Keratinocyte (primary cell): Measurements from ENCODE around the gene ZDHHC20.

Experiments
- EZH2 ChIP-seq: IDR thresholded peaks from one replicate; pipeline ENCODE4 v1.6.1; 2012; ENCODE audit warnings: inconsistent platforms, mild to moderate bottlenecking, low read length, moderate library complexity
- TF ChIP-seq, protein P1 (sequence below), 3 experiments: IDR thresholded peaks in 1 of 3; conservative IDR thresholded peaks in 1 of 3; optimal IDR thresholded peaks in 1 of 3; 2 replicates in 2 of 3; 3 replicates in 1 of 3; pipeline versions ENCODE3 to v1.5.1; 2011; ENCODE audit warnings: low read length in 3 of 3, mild to moderate bottlenecking in 3 of 3, moderate library complexity in 2 of 3, control low read depth in 1 of 3, inconsistent platforms in 1 of 3; ENCODE audit not compliant: insufficient read depth in 2 of 3; ENCODE audit errors: extremely low read depth in 1 of 3

DNA sequence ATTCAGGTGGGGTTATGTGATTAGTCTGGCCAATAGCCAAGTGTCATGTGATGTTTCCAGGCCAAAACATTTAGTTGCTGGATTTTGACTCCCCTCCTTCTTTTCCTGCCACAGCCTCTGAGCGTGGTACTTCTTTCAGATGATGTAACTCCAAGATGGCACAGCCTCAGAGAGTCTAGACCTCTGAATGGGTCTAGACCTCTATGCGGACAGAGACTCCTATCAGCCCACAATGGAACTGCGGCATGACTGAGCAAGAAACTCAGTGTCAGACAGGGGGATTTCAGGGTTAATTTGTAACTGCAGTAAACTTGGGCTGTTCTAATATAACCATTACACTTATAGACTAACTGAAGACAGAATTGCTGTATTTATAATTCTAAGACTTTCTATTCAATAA lies 42.6 kb upstream of the ZDHHC20 start:
- TF ChIP-seq, protein P1, sequence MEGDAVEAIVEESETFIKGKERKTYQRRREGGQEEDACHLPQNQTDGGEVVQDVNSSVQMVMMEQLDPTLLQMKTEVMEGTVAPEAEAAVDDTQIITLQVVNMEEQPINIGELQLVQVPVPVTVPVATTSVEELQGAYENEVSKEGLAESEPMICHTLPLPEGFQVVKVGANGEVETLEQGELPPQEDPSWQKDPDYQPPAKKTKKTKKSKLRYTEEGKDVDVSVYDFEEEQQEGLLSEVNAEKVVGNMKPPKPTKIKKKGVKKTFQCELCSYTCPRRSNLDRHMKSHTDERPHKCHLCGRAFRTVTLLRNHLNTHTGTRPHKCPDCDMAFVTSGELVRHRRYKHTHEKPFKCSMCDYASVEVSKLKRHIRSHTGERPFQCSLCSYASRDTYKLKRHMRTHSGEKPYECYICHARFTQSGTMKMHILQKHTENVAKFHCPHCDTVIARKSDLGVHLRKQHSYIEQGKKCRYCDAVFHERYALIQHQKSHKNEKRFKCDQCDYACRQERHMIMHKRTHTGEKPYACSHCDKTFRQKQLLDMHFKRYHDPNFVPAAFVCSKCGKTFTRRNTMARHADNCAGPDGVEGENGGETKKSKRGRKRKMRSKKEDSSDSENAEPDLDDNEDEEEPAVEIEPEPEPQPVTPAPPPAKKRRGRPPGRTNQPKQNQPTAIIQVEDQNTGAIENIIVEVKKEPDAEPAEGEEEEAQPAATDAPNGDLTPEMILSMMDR (optimal IDR thresholded peaks at IDR 0.05 in 1 of 3, IDR thresholded peaks at IDR 0.05 in 1 of 3, conservative IDR thresholded peaks at IDR 0.05 in 1 of 3; ENCODE audit: extremely low read depth in 1 of 3, insufficient read depth in 2 of 3, low read length in 3 of 3): no peak
- TF ChIP-seq EZH2: no peak
